Occipital lobe (tissue), 2 donors: ENCODE measurements around the gene ZNF546. TPM values are rescaled to one million over a fixed set of nuclear protein-coding genes. Genes with fewer than 3 reads are reported as not detected.
A peak's percentile ranks its signal among the peaks of the same experiment; 100 is the strongest.
"Not testable (repeated sequence)": the region's sequence is repeated elsewhere in the genome, so short reads cannot be mapped to it uniquely, and the experiment has no call there.

Experiments used
- DNase-seq: peaks from one replicate; lab custom pipeline; 2025; lab: John Stamatoyannopoulos, UW
- total RNA-seq: library from RNA; depleted of rRNA; stranded (reverse); fragments of >200 nt; gene quantifications from one replicate; pipeline ENCODE4 v1.2.3, GENCODE V29; 2014

Gene ZNF546
- total RNA-seq, 1 donor from 2014 or later = 27.5 TPM

- DNase-seq = no peak
These were observed 13.1 kb upstream of the ZNF546 start for GRCh38 chr19:39983695-39984300.

DNA sequence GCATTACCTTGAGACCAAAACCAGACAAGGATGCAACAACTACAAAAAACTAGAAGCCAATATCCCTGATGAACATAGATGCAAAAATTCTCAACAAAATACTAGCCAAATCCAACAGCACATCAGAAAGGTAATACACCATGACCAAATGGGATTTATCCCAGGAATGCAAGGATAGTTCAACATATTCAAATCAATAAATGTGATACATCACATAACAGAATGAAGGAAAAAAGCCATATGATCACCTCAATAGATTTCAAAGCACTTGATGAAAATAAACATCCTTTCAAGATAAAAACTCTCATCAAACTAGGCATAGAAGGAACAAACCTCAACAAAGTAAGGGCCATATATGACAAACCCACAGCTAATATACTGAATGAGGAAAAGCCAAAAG, 10.2 kb upstream of the ZNF546 start:
- DNase-seq = no peak

- DNase-seq = no peak
These were observed 9.7 kb upstream of the ZNF546 start for GRCh38 chr19:39987167-39987566.

- no peak for DNase-seq
These were observed 9.3 kb upstream of the ZNF546 start for GRCh38 chr19:39987596-39987995.

DNA sequence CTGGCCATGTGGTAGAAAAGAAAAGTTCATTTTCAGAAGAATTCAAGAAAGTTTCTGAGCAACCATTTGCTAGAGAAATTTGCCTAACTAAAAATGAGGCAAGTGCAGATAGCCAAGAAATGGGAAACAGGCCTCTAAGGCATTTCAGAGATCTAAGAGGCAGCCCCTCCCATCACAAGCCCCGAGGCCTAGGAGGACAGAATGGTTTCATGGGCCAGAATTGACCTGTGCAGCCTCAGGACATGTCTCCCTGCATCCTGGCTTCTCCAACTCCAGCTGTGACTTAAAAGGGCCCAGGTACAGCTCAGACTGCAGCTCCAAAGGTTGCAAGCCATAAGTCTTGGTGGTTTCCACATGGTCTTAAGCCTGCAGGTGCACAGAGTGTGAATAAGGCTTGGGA, 3.3 kb upstream of the ZNF546 start:
- DNase-seq = no peak

- no peak for DNase-seq
These were observed 2.5 kb upstream of the ZNF546 start for GRCh38 chr19:39994361-39994760.

GRCh38 chr19:39995794-39996193, 1.1 kb upstream of the ZNF546 start:
- no peak for DNase-seq

DNA sequence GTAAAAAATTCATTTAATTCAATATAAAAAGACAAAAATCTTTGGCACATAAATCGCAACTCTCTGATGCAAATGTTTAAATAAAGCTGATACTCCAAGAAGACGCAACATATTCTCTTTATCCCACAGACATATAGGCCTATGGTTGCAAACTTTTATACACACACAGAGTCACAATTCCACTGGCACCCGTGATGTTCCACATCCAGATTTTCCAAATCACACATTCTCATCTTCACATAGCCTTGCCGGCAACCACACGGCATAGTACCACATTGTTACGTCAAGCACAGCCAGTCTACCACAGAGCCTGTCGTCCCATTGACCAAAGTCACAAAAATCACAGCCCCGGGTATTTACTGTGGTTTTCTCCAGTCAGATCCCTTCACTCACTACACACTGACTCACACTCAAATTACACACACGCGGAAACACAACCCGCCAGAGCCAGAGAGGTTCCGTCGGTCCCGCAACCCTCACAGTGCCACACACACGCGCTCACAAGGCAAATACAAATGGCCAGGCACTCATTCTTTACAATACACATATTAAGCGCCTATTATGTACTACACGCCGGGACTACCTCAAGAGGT, 546 bp upstream of the ZNF546 start:
- peak; percentile 25 for DNase-seq

- no peak for DNase-seq
These were observed 867 bp downstream of the ZNF546 start for GRCh38 chr19:39997638-39998216.

DNA sequence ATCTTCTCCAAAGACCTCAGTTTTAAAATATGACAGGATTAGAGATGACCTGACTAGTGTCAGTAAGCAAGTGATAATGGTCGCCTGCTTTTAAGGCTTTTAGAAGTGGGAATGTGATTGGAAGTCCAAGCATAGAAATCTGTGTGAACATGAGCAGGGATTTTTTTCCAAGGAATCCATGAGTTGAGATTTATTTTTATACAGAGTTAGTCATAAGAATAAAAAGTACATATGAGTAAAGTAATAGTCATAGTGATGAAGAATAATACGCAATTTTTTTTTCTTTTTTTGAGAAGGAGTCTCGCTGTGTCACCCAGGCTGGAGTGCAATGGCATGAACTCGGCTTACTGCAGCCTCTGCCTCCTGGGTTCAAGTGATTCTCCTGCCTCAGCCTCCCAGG, 1.6 kb downstream of the ZNF546 start:
- no peak for DNase-seq

- no peak for DNase-seq
These were observed 8.9 kb downstream of the ZNF546 start for GRCh38 chr19:40005691-40006272.

GRCh38 chr19:40006273-40006691, 9.4 kb downstream of the ZNF546 start:
- DNase-seq = no peak

- no peak for DNase-seq
These were observed 12.8 kb downstream of the ZNF546 start for GRCh38 chr19:40009674-40010073.

GRCh38 chr19:40013991-40014390, 17.1 kb downstream of the ZNF546 start:
- DNase-seq = no peak

GRCh38 chr19:40023969-40024368, 27.1 kb downstream of the ZNF546 start:
- no peak for DNase-seq

- DNase-seq = no peak
These were observed 29.2 kb downstream of the ZNF546 start for GRCh38 chr19:40025938-40026596.

- no peak for DNase-seq
These were observed 29.7 kb downstream of the ZNF546 start for GRCh38 chr19:40026597-40026970.

- no peak for DNase-seq
These were observed 37.2 kb downstream of the ZNF546 start for GRCh38 chr19:40033989-40034560.

DNA sequence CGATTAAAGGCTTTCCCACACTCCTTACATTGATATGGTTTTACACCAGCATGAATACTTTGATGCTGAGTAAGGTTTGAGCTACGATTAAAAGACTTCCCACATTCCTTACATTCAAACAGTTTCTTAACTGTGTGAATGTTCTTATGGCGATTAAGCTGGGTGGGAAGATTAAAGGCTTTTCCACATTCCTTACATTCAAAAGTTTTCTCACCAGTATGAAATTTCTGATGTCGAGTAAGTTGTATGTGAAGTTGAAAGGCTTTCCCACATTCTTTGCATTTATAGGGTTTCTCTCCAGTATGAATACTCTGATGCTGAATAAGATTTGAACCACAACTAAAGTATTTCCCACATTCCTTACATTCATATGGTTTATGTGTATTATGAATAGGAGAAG, 39.1 kb downstream of the ZNF546 start:
- DNase-seq = no peak

DNA sequence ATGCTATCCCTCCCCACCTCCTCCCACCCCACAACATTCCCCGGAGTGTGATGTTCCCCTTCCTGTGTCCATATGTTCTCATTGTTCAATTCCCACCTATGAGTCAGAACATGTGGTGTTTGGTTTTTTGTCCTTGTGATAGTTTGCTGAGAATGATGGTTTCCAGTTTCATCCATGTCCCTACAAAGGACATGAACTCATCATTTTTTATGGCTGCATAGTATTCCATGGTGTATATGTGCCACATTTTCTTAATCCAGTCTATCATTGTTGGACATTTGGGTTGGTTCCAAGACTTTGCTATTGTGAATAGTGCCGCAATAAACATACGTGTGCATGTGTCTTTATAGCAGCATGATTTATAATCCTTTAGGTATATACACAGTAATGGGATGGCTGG, 41.2 kb downstream of the ZNF546 start:
- not testable (repeated sequence) for DNase-seq

- not testable (repeated sequence) for DNase-seq
These were observed 44.9 kb downstream of the ZNF546 start for GRCh38 chr19:40041718-40042117.

DNA sequence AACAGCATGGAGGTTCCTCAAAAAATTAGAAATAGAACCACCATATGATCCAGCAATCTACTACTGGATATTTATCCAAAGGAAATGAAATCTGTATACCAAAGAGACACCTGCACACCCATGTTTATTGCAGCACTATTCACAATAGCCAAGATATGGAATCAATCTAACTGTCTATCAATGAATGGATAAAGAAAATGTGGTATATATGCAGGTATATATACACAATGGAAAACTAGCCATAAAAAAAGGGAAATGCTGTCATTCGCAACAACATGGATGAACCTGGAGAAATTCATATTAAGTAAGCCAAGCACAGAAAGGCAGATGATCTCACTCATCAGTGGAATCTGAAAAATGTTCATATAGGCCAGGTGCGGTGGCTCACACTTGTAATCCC, 56.6 kb downstream of the ZNF546 start:
- no peak for DNase-seq
